Omental fat pad (tissue), 4 donors: ENCODE results near the gene ELP5. TPM values are rescaled to one million over a fixed set of nuclear protein-coding genes. Genes with fewer than 3 reads are reported as not detected.

Source experiments
- ATAC-seq: fragments of 150-250 bp; one replicate; pipeline ENCODE4 v1.9.1; 2016; ENCODE audit warnings: mild to moderate bottlenecking, moderate library complexity; ENCODE audit not compliant: low FRiP score
- DNase-seq: peaks from one replicate; pipeline ENCODE4 v3.0.0-alpha.2; 2019; ENCODE audit warnings: low spot score
- CTCF ChIP-seq, 3 donors: fragments of 450-650 bp; IDR thresholded peaks; one replicate each; pipeline ENCODE4 v1.5.1; 2016 to 2017; ENCODE audit warnings: antibody characterized with exemption in 3 of 3, mild to moderate bottlenecking in 3 of 3, moderate library complexity in 2 of 3
- total RNA-seq, 4 donors: library from RNA; depleted of rRNA; stranded (reverse); fragments of >200 nt; gene quantifications; one replicate each; pipeline ENCODE4 v1.1.0, GENCODE V29; 2016

Gene ELP5
- total RNA-seq, 4 donors from 2014 or later, result 25.9 to 34.5 (median 30.1) TPM

- no peak for TF ChIP-seq CTCF (IDR thresholded peaks at IDR 0.05)
- ATAC-seq (no peak), DNase-seq (no peak)
Measured at GRCh38 chr17:7295230-7296180, 43.5 kb downstream of the ELP5 start.

GRCh38 chr17:7296189-7296861 lies 44.3 kb downstream of the ELP5 start:
- DNase-seq (no peak), ATAC-seq (peak; percentile 73)
- peak in 2 of 3 donors; percentile 54 to 95 for TF ChIP-seq CTCF (IDR thresholded peaks at IDR 0.05)

GRCh38 chr17:7304179-7304578 lies 52.2 kb downstream of the ELP5 start:
- DNase-seq (no peak), ATAC-seq (no peak)
- no peak for TF ChIP-seq CTCF (IDR thresholded peaks at IDR 0.05)

- TF ChIP-seq CTCF (IDR thresholded peaks at IDR 0.05), result no peak
- DNase-seq (peak; percentile 98), ATAC-seq (peak; percentile 94)
Measured at GRCh38 chr17:7306911-7307685, 55.1 kb downstream of the ELP5 start, which contains the start of gene EIF5A. Gene EIF5A (plus strand): TSS chr17:7307628. CDS start chr17:7309636, 2,008 bp downstream.

- TF ChIP-seq CTCF (IDR thresholded peaks at IDR 0.05), result no peak
- peak; percentile 0 for ATAC-seq
- no peak for DNase-seq
Measured at GRCh38 chr17:7307686-7308624, 55.9 kb downstream of the ELP5 start.
